SK-N-SH (cell line): ENCODE data around the gene ELMO3. TPM values are rescaled to one million over a fixed set of nuclear protein-coding genes. Genes with fewer than 3 reads are reported as not detected.

Experiments used
- CTCF ChIA-PET: fragments of 300-600, 350-600 bp; formaldehyde crosslinking; extraction: SDS; loops from one replicate; lab custom pipeline; 2021; lab: Yijun Ruan, JAX
- POLR2A ChIA-PET: fragments of 350-600 bp; sonication (Branson Sonifier 250); formaldehyde crosslinking; extraction: SDS; loops from one replicate; lab custom pipeline; 2020; ENCODE audit warnings: antibody characterized with exemption, inconsistent platforms; lab: Yijun Ruan, JAX
- DNase-seq: peaks from one replicate; pipeline ENCODE4 v3.0.0; 2012
- H2AFZ ChIP-seq: fragments of 200-600 bp; sonication (generic); 2 replicates; pipeline ENCODE4 v1.8.1; 2016; ENCODE audit warnings: antibody characterized with exemption, mild to moderate bottlenecking, low read depth
- H3F3A ChIP-seq: fragments of 200-600 bp; sonication (generic); replicated peaks from 2 replicates; pipeline ENCODE3; 2016; ENCODE audit warnings: antibody characterized with exemption, mild to moderate bottlenecking; ENCODE audit not compliant: insufficient read depth
- H3K27ac ChIP-seq, 2 experiments: fragments of 200-500 bp in 1 of 2; fragments of 200-600 bp in 1 of 2; sonication (Bioruptor generic) in 1 of 2; sonication (generic), shearing (Covaris generic) in 1 of 2; 2 replicates each; pipeline versions ENCODE4 v1.5.1 to v1.6.1; 2014 to 2016; ENCODE audit warnings: low read depth in 2 of 2, inconsistent platforms in 1 of 2, low read length in 1 of 2, mild to moderate bottlenecking in 1 of 2, mixed read lengths in 1 of 2
- H3K27me3 ChIP-seq: fragments of 200-600 bp; sonication (generic), shearing (Covaris generic); 2 replicates; pipeline ENCODE4 v1.6.1; 2016; ENCODE audit warnings: mixed run types; ENCODE audit not compliant: insufficient read depth
- H3K36me3 ChIP-seq, 2 experiments: fragments of 200-500 bp in 1 of 2; fragments of 200-600 bp in 1 of 2; sonication (Bioruptor generic) in 1 of 2; sonication (generic) in 1 of 2; replicated peaks in 1 of 2; 2 replicates each; pipeline versions ENCODE3 to v1.5.1; 2014 to 2016; ENCODE audit warnings: low read length in 1 of 2, mild to moderate bottlenecking in 1 of 2; ENCODE audit not compliant: insufficient read depth in 2 of 2, control insufficient read depth in 1 of 2
- H3K4me1 ChIP-seq, 2 experiments: fragments of 200-500 bp in 1 of 2; fragments of 200-600 bp in 1 of 2; sonication (Bioruptor generic) in 1 of 2; sonication (generic), shearing (Covaris generic) in 1 of 2; 2 replicates each; pipeline versions ENCODE4 v1.5.1 to v1.6.1; 2014 to 2016; ENCODE audit warnings: low read depth in 1 of 2, low read length in 1 of 2, mixed run types in 1 of 2; ENCODE audit not compliant: insufficient read depth in 2 of 2, control insufficient read depth in 1 of 2
- H3K4me2 ChIP-seq: fragments of 200-600 bp; sonication (generic), shearing (Covaris generic); 2 replicates; pipeline ENCODE4 v1.6.1; 2017; ENCODE audit warnings: mixed run types
- H3K4me3 ChIP-seq, 2 experiments: fragments of 200-500 bp in 1 of 2; fragments of 200-600 bp in 1 of 2; sonication (Bioruptor generic) in 1 of 2; sonication (generic), shearing (Covaris generic) in 1 of 2; 2 replicates each; pipeline versions ENCODE4 v1.5.1 to v1.8.1; 2014 to 2016; ENCODE audit warnings: low read depth in 2 of 2, inconsistent platforms in 1 of 2, low read length in 1 of 2, mild to moderate bottlenecking in 1 of 2, mixed read lengths in 1 of 2, moderate library complexity in 1 of 2
- H3K79me2 ChIP-seq: fragments of 200-600 bp; sonication (generic); 2 replicates; pipeline ENCODE4 v1.8.1; 2017; ENCODE audit warnings: mild to moderate bottlenecking; ENCODE audit not compliant: insufficient read depth
- H3K9ac ChIP-seq: fragments of 200-600 bp; sonication (generic); 2 replicates; pipeline ENCODE4 v1.6.1; 2017; ENCODE audit warnings: mixed run types
- H3K9me2 ChIP-seq: fragments of 200-600 bp; sonication (generic); 2 replicates; pipeline ENCODE4 v1.6.1; 2017; ENCODE audit warnings: mixed run types
- H3K9me3 ChIP-seq: fragments of 200-600 bp; sonication (generic); 2 replicates; pipeline ENCODE4 v1.6.1; 2017; ENCODE audit warnings: mixed run types, mild to moderate bottlenecking, moderate library complexity
- H4K20me1 ChIP-seq: fragments of 200-600 bp; sonication (generic); 2 replicates; pipeline ENCODE4 v1.6.1; 2017; ENCODE audit warnings: mild to moderate bottlenecking, mixed run types; ENCODE audit not compliant: insufficient read depth
- CTCF ChIP-seq: fragments of 200-600 bp; sonication (generic); IDR thresholded peaks from 2 replicates; pipeline ENCODE4 v1.6.1; 2017; ENCODE audit warnings: antibody characterized with exemption, mild to moderate bottlenecking, moderate library complexity
- EP300 ChIP-seq, 2 experiments: IDR thresholded peaks; 2 replicates each; pipeline versions ENCODE4 v1.4.0 to v1.6.1; 2012; ENCODE audit warnings: borderline replicate concordance in 1 of 2, low read depth in 1 of 2, low read length in 1 of 2
- FOSL2 ChIP-seq: IDR thresholded peaks from 2 replicates; pipeline ENCODE4 v1.4.0; 2012; ENCODE audit warnings: low read depth, mild to moderate bottlenecking, moderate library complexity, borderline replicate concordance
- GABPA ChIP-seq: IDR thresholded peaks from 2 replicates; pipeline ENCODE4 v1.4.0; 2012; ENCODE audit warnings: low read depth, mild to moderate bottlenecking
- GATA2 ChIP-seq: sonication (generic); formaldehyde crosslinking; IDR thresholded peaks from 2 replicates; pipeline ENCODE4 v1.5.0; 2020; ENCODE audit warnings: mild to moderate bottlenecking, missing genetic modification reagents
- MAX ChIP-seq: IDR thresholded peaks from 2 replicates; pipeline ENCODE4 v1.4.0; 2012; ENCODE audit warnings: low read depth
- MEF2A ChIP-seq: IDR thresholded peaks from 2 replicates; pipeline ENCODE4 v1.4.0; 2012; ENCODE audit warnings: low read depth, borderline replicate concordance
- NRF1 ChIP-seq: IDR thresholded peaks from 2 replicates; pipeline ENCODE4 v1.6.1; 2012; ENCODE audit warnings: low read depth, mild to moderate bottlenecking, low read length
- POLR2AphosphoS5 ChIP-seq: IDR thresholded peaks from 2 replicates; pipeline ENCODE4 v1.6.1; 2012; ENCODE audit warnings: low read depth, low read length
- RCOR1 ChIP-seq: fragments of 150-350 bp; IDR thresholded peaks from 2 replicates; pipeline ENCODE4 v1.6.1; 2017; ENCODE audit warnings: antibody characterized with exemption, low read length
- REST ChIP-seq: IDR thresholded peaks from 2 replicates; pipeline ENCODE4 v1.6.1; 2012; ENCODE audit warnings: mild to moderate bottlenecking, low read depth, low read length, moderate library complexity
- RFX5 ChIP-seq: IDR thresholded peaks from 2 replicates; pipeline ENCODE4 v1.6.1; 2012; ENCODE audit warnings: mild to moderate bottlenecking, improper control_type of control experiment, low read length
- SIN3A ChIP-seq: IDR thresholded peaks from 2 replicates; pipeline ENCODE4 v1.6.1; 2012; ENCODE audit warnings: low read depth, mild to moderate bottlenecking, low read length, moderate library complexity, borderline replicate concordance
- TAF1 ChIP-seq: IDR thresholded peaks from 2 replicates; pipeline ENCODE4 v1.6.1; 2012; ENCODE audit warnings: low read depth, mild to moderate bottlenecking, low read length, moderate library complexity, borderline replicate concordance
- TCF12 ChIP-seq: IDR thresholded peaks from 2 replicates; pipeline ENCODE4 v1.4.0; 2012
- USF1 ChIP-seq: IDR thresholded peaks from 2 replicates; pipeline ENCODE4 v1.4.0; 2012; ENCODE audit warnings: low read depth, borderline replicate concordance
- USF2 ChIP-seq: fragments of 150-350 bp; IDR thresholded peaks from 2 replicates; pipeline ENCODE4 v1.6.1; 2017; ENCODE audit warnings: antibody characterized with exemption, low read length, low read depth, borderline replicate concordance
- YY1 ChIP-seq: IDR thresholded peaks from 2 replicates; pipeline ENCODE4 v1.4.0; 2012; ENCODE audit warnings: low read depth, mild to moderate bottlenecking
- WGBS: methylation state at CpG from one replicate; pipeline ENCODE4 v1.1.6; 2017; ENCODE audit warnings: low lambda C conversion rate; 5-methylcytosine and 5-hydroxymethylcytosine counted together
- polyA plus RNA-seq, 3 experiments: library from polyadenylated mRNA; depleted of rRNA; stranded (reverse); fragments of >200 nt; gene quantifications; 2 replicates each; pipeline ENCODE4 v1.2.3, GENCODE V29; 2012

Gene ELMO3
- polyA plus RNA-seq, 1 of the 3 experiments (the other 2 are of a cell fraction): 2.3 TPM

- peaks cover 11% of the 10 kb centered on the region for H3K79me2 ChIP-seq
- H3K9me3 ChIP-seq: no peaks in the 10 kb centered on the region
- no peak for TF ChIP-seq RFX5
- no peak for TF ChIP-seq POLR2AphosphoS5
- no peak for TF ChIP-seq NRF1
- TF ChIP-seq TCF12: no peak
- TF ChIP-seq GATA2 (CRISPR knock-in tag): no peak
- no peak for TF ChIP-seq GABPA
- no peak for TF ChIP-seq EP300 (IDR thresholded peaks at IDR 0.05; ENCODE audit: borderline replicate concordance in 1 of 2, low read depth in 1 of 2, low read length in 1 of 2)
- TF ChIP-seq SIN3A: no peak
- no peak for TF ChIP-seq USF2
- no peak for TF ChIP-seq CTCF
- no peak for TF ChIP-seq FOSL2
- TF ChIP-seq TAF1: no peak
- no peak for TF ChIP-seq YY1
- no peak for TF ChIP-seq REST
- no peak for TF ChIP-seq MAX
- TF ChIP-seq USF1: no peak
- TF ChIP-seq MEF2A: no peak
- no peak for TF ChIP-seq RCOR1
- TF ChIP-seq, all 33 proteins: peak for 0
These were observed 34.7 kb downstream of the ELMO3 start for GRCh38 chr16:67233596-67233995.

More at GRCh38 chr16:67233596-67233995, 34.7 kb downstream of the ELMO3 start:
- Histone ChIP-seq H3K36me3 (peaks cover 49 to 72% of the 10 kb centered on the region in 2 experiments), H3K4me2 (no peak overlapping the region), H3F3A (peaks cover 46% of the 10 kb centered on the region), H4K20me1 (no peaks in the 10 kb centered on the region), H3K9ac (no peak overlapping the region), H3K9me2 (no peaks in the 10 kb centered on the region), H3K27me3 (no peaks in the 10 kb centered on the region), H3K27ac (no peak overlapping the region), H3K4me3 (no peak overlapping the region), H3K4me1 (no peaks in the 10 kb centered on the region), H2AFZ (no peak overlapping the region)
- no peak for DNase-seq
- 74% methylated on average over 3 of the region's 7 CpGs for WGBS
- ChIA-PET CTCF (interaction anchor here (2.1 to 2.5 kb wide), 2 partner anchors 13 to 36 kb away, joined by 7 read pairs; no protein-coding TSS in a partner anchor), POLR2A (interaction anchor here (1.6 kb wide), 1 partner anchor 47 kb away, joined by 4 read pairs; no protein-coding TSS in a partner anchor)
